NCI-H345 treated with DMSO at 0.1 percent for 48 hours (cell line): ENCODE results near the gene SOX30.

ENCODE experiments used
- DNase-seq: peaks from one replicate; lab custom pipeline; 2025; ENCODE audit not compliant: unreplicated experiment; lab: John Stamatoyannopoulos, UW

Gene SOX30

DNA sequence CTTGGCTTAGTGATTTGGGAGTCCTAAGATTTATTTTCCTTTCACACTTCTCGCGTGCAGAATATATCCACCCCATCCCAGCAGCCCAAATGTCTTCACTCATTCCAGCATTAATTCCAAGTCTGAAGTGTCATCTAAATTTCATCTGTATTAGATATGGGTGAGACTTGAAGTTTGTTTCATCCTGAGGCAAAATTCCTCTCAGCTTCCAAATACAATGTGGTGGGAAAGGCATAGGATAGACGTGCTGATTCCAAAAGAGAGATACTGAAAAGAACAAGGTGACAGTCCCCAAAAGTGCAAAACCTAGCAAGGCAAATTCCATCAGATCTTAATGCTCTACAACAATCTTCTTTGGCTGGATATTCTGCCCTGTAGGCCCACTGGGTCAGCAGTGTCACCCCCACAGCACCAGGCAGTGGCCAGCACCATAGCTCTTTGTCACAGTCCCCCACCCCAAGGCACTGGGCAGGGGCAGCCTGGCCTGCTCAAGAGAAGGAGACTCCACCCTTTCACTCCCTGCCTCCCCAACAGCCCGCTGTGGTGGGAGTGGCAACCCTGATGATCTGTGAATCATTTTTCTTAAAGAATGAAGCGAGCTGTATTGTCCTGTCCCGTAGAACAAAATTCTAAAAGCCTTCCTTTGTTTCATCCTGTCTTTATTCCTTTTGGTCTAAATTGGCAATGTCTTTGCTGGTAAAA lies 74.0 kb downstream of the SOX30 start:
- no peak for DNase-seq

DNA sequence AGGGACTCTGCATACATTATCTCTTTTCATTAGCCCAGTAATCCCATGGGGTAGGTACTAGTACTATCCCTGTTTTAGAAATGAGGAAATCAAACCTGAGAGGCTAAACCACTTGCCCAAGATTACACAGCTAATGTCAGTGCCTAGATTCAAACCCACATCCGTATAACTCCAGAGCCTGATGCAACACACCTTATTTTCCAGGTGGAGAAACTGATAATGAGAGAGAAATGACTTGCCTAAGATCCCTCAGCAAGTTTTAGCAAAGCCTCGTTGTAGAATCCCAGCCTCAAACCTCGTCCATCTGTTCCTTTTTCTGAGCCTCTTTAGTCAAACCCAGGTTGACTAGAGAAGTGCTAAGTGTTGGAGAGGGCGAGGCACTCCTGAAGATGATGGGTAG lies 75.6 kb downstream of the SOX30 start:
- no peak for DNase-seq
